Coronary artery (tissue), 2 donors: ENCODE results near the gene JAKMIP1.

Experiments
- DNase-seq: peaks from one replicate; pipeline ENCODE4 v3.0.0-alpha.2; 2017; ENCODE audit warnings: low spot score
- H3K27ac ChIP-seq, 2 donors: fragments of 200-600 bp; sonication (generic); one replicate each; pipeline ENCODE4 v1.5.1; 2016 to 2019
- H3K4me3 ChIP-seq: fragments of 200-600 bp; sonication (generic); 2 replicates; pipeline ENCODE4 v1.5.1; 2016; ENCODE audit warnings: mild to moderate bottlenecking, moderate library complexity
- TF ChIP-seq, protein P1 (sequence below): fragments of 200-600 bp; sonication (generic); IDR thresholded peaks from one replicate; pipeline ENCODE4 v1.5.1; 2019; ENCODE audit warnings: antibody characterized with exemption

The JAKMIP1 gene

DNA sequence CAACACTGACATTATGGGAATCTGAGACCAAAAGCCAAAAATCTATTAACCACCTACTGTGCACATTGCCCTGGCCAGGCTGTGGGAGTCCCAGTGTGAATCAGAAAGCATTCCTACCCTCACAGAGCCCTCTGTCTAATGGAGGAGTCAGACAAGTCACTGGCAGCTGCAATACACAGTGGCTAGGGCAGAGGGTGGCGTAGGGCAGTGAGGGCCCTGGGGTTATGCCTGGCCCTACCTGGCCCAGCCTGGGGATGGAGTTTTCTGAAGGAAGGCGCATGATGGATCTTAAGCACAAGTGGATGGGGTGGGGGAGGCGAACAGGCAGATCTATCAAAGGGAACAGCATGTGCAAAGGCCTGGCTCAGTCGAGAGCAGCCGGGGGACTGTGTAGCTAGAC is 10.8 kb downstream of the JAKMIP1 start:
- Histone ChIP-seq H3K4me3 (no peak overlapping the region), H3K27ac (no peak overlapping the region)
- no peak for DNase-seq
- TF ChIP-seq, protein P1, sequence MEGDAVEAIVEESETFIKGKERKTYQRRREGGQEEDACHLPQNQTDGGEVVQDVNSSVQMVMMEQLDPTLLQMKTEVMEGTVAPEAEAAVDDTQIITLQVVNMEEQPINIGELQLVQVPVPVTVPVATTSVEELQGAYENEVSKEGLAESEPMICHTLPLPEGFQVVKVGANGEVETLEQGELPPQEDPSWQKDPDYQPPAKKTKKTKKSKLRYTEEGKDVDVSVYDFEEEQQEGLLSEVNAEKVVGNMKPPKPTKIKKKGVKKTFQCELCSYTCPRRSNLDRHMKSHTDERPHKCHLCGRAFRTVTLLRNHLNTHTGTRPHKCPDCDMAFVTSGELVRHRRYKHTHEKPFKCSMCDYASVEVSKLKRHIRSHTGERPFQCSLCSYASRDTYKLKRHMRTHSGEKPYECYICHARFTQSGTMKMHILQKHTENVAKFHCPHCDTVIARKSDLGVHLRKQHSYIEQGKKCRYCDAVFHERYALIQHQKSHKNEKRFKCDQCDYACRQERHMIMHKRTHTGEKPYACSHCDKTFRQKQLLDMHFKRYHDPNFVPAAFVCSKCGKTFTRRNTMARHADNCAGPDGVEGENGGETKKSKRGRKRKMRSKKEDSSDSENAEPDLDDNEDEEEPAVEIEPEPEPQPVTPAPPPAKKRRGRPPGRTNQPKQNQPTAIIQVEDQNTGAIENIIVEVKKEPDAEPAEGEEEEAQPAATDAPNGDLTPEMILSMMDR = no peak

DNA sequence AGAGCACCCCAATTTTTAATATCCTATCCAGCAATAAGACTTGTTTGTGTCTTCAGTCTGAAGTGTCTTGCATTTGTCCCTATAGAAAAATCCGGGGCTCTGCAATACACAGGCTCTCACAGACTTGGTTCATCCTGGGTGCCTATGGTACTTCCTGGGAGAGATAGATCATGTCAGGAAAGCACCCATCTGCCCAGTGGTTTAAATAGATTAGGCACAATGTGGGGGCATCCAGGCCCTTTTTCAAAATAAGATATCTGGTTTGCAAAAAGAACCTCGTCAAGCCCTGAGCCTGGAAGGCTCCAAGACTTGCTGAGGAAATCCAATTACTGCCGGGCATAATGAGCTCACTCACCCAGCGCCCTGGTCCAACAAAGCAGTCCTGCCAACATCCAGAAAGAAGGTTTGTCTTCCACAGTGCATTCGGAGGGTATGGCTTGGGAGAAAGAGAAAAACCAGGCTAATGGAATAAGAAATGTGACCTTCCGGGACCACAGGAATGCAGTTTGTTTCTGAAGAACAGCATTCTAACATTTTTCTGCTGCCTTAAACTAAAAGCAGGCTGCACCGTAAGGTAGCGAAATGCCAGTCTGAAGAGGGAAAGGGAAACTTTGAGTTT is 11.6 kb downstream of the JAKMIP1 start:
- no peak for DNase-seq
- H3K4me3 ChIP-seq = no peak overlapping the region
- TF ChIP-seq, protein P1 = no peak
- H3K27ac ChIP-seq = no peak overlapping the region

DNA sequence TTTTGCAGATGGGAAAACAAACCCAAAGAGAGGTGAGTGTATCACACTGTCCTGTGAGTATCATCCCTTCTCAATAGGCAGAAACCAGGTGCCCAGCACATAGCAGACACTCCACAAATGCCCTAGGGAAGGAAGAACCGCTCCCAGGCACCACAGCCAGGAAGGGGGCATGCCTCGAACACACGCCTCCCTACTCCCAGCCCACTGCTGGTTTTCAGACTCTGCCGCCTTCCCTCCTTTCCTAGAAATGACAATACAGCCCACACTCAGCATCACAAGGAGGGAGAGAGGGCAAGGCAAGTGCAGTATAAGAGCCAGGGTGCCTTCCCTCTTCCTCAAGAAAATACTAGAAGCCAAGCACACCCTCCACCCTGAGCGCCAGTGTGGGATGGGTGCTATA is 16.2 kb downstream of the JAKMIP1 start:
- Histone ChIP-seq H3K27ac (no peak overlapping the region), H3K4me3 (no peak overlapping the region)
- no peak for DNase-seq
- TF ChIP-seq, protein P1 = no peak

DNA sequence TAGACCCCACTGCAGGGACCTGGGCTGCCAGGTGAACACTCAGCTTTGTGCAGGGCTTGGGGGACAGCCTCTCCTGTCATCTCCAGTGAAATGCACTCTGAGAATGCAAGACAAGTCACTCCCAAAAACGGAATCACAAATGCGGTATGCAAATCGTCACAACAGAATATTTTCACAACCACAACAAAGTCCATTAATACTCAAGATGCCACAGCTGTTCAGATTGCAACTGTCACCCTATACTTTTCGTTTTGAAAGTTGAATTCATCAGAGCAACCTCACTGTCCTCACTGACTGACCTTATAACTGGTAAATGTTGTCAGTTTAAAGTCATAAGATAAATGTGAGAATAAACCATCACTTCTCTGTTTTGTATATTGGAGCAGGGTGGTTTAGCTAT is 16.6 kb downstream of the JAKMIP1 start:
- H3K4me3 ChIP-seq = no peak overlapping the region
- DNase-seq = no peak
- TF ChIP-seq, protein P1 = no peak
- H3K27ac ChIP-seq = no peak overlapping the region

DNA sequence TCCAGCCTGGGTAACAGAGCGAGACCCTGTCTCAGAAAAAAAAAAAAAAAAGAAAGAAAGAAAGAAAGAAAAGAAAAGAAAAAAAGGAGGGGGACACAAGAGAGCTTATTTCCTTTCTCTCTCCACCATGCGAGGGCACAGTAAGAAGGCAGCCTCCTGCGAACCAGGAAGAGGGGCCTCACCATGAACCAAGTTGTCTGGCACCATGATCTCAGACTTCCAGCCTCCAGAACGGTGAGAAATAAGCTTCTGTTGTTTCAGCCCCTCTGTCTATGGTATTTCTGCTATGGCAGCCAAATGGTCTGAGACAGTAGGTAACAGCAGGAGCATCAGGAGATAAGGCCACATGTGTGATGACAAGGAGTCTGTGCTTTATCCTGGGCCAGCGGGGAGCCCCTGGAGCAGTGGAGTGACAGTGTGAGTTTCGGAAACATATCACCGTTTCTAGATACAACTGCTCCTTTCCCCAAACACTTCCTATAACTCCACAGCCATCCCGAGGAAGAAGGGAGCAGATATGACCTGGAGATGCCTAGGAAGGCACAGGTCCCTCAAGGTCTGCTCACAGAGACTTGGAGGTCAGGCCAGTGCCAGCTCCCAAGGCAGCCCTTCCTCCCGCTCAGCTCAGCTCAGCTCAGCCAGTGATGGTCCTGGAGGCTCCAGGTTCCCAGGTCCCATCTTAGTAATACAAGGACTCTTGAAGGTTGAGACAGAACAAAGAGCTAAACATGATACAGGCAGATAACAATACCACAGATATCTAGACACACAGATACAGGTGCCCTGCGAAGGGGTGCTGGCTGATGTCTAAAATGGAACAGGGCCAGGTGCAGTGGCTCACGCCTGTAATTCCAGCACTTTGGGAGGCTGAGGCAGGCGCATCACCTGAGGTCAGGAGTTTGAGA is 17.7 kb downstream of the JAKMIP1 start:
- H3K4me3 ChIP-seq = no peak overlapping the region
- H3K27ac ChIP-seq = no peak overlapping the region
- TF ChIP-seq, protein P1 = no peak
- DNase-seq = no peak

DNA sequence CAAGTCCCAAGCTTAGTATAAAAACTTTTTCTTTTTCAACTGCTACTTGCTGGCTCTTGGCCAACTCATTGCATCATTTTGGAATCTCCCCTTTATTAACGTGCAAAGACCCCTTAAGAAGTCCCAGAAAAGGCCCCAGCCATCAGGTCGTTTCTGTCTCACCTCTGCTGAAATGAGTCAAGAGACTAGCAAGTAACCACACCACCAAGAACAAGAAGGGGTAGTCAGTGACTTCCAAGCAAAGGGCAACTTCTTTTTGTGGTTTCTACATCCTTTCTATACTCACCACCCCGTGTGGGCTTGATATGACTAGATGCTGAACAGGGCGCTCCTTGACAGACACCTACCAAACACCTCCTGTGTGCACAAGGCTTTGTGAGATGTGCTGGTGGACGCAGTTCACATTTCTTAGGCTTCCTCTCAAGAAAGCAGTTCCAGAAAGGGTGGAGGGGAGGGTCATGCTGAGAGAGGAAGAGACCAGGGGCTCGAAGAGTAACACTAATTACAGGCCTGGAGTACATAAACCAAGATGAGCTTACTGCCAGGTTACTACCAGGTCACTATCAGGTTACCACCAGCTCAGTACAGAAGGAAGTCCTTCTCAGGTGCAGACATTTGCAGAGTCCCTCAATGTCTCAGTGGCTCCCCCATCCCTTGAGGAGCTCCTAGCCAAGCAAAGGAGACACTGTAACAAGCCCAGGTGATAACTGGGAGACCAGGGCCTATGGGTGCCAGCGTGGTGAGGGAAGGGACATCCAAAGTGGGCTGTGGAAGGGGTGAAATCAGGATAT is 19.3 kb downstream of the JAKMIP1 start:
- TF ChIP-seq, protein P1 = no peak
- no peak for DNase-seq

More for the DNA sequence above, 19.3 kb downstream of the JAKMIP1 start:
- Histone ChIP-seq H3K4me3 (no peak overlapping the region), H3K27ac (no peak overlapping the region)
